Bronchial epithelial cell (primary cell): ENCODE data around the gene SIGMAR1. TPM values are rescaled to one million over a fixed set of nuclear protein-coding genes. Genes with fewer than 3 reads are reported as not detected.
"Not testable (repeated sequence)": the region's sequence is repeated elsewhere in the genome, so short reads cannot be mapped to it uniquely, and the experiment has no call there.

Source experiments
- DNase-seq: peaks from one replicate; pipeline ENCODE4 v3.0.0-alpha.2; 2010; ENCODE audit warnings: low read depth
- FAIRE-seq: peaks from 2 replicates; lab custom pipeline; 2011; peaks lifted over from hg19 to GRCh38; lab: Jason Lieb, UNC
- H3K27me3 ChIP-seq: 2 replicates; pipeline ENCODE4 v1.5.1; 2011; ENCODE audit warnings: low read length; ENCODE audit not compliant: control insufficient read depth, insufficient read depth
- H3K36me3 ChIP-seq: 2 replicates; pipeline ENCODE4 v1.5.1; 2011; ENCODE audit warnings: low read length; ENCODE audit not compliant: control insufficient read depth, insufficient read depth
- H3K4me3 ChIP-seq: 2 replicates; pipeline ENCODE4 v1.5.1; 2011; ENCODE audit warnings: mild to moderate bottlenecking, low read depth, low read length, control low read depth
- CTCF ChIP-seq: IDR thresholded peaks from 2 replicates; pipeline ENCODE4 v1.5.1; 2011; ENCODE audit warnings: mild to moderate bottlenecking, moderate library complexity, low read length, control low read depth, inconsistent platforms; ENCODE audit not compliant: insufficient read depth, severe bottlenecking
- total RNA-seq: library from RNA; depleted of rRNA; stranded (reverse); fragments of >200 nt; gene quantifications from 2 replicates; pipeline ENCODE4 v1.2.1, GENCODE V29; 2014

Gene SIGMAR1
- total RNA-seq, 1 donor from 2014 or later: 74.8 TPM

GRCh38 chr9:34644766-34645314 lies 7.3 kb upstream of the SIGMAR1 start:
- H3K4me3 ChIP-seq: no peak overlapping the region
- DNase-seq (no peak), FAIRE-seq (no peak)
- peaks cover 1% of the 10 kb centered on the region for H3K36me3 ChIP-seq
- no peak for TF ChIP-seq CTCF
- H3K27me3 ChIP-seq: no peaks in the 10 kb centered on the region

- no peak overlapping the region for H3K4me3 ChIP-seq
- no peaks in the 10 kb centered on the region for H3K36me3 ChIP-seq
- DNase-seq (no peak), FAIRE-seq (no peak)
- no peaks in the 10 kb centered on the region for H3K27me3 ChIP-seq
- no peak for TF ChIP-seq CTCF
Measured at GRCh38 chr9:34642679-34643078, 5.1 kb upstream of the SIGMAR1 start.

DNA sequence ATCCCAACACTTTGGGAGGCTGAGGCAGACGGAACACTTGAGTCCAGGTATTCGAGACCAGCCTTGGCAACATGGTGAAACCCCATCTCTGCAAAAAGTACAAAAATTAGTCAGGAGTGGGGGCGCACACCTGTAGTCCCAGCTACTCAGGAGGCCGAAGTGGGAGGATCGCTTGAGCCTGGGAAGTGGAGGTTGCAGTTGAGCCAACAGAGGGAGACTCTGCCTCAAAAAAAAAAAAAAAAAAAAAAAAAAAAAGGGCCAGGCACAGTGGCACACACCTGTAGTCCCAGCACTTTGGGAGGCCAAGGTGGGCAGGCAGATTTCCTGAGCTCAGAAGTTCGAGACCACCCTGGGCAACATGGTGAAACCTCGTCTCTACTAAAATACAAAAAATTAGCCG lies 1.7 kb upstream of the SIGMAR1 start:
- not testable (repeated sequence) for DNase-seq, H3K36me3 ChIP-seq, H3K4me3 ChIP-seq, FAIRE-seq, H3K27me3 ChIP-seq

GRCh38 chr9:34638138-34638445 lies 505 bp upstream of the SIGMAR1 start:
- peak overlapping the region; percentile 82 for H3K4me3 ChIP-seq
- peaks cover 4% of the 10 kb centered on the region for H3K36me3 ChIP-seq
- FAIRE-seq (no peak), DNase-seq (no peak)
- no peak for TF ChIP-seq CTCF
- no peaks in the 10 kb centered on the region for H3K27me3 ChIP-seq

DNA sequence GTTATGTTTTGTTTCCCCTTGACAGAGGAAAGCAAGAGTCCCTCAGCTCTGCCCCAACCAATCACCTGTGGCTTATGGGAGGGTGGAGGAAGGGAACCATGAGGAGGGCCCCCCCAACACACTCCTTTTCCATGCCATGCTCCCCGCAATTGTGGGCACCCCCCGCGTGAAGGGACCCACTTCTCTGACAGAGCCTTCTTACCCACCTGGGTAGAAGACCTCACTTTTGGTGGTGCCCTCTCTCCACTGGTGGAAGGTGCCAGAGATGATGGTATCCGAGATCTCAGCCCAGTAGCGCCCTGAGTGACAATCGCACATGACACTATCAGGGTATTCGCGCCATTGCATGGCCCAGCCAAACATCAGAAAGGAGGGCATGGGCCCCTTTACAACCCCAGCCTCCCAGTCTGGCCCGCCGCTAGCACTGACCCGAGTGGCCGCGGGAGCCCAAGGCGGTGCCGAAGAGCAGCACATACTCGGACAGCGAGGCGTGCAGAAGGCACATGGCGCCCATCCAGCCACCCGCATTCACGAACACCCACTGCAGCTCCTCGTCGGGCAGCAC lies 714 bp downstream of the SIGMAR1 start:
- H3K4me3 ChIP-seq: peak overlapping the region; percentile 82
- FAIRE-seq (no peak), DNase-seq (no peak)
- peaks cover 4% of the 10 kb centered on the region for H3K36me3 ChIP-seq
- no peak for TF ChIP-seq CTCF
- no peaks in the 10 kb centered on the region for H3K27me3 ChIP-seq

GRCh38 chr9:34635556-34635955 lies 2.0 kb downstream of the SIGMAR1 start:
- Histone ChIP-seq H3K4me3 (no peak overlapping the region), H3K36me3 (peaks cover 4% of the 10 kb centered on the region), H3K27me3 (no peaks in the 10 kb centered on the region)
- DNase-seq (no peak), FAIRE-seq (no peak)
- TF ChIP-seq CTCF: no peak
